HG03097 (cell line): ENCODE data around the gene COQ10A.
A peak's percentile ranks its signal among the peaks of the same experiment; 100 is the strongest.
"Not testable (repeated sequence)": the region's sequence is repeated elsewhere in the genome, so short reads cannot be mapped to it uniquely, and the experiment has no call there.

Experiments used
- ATAC-seq: cut with Tn5 transposase; IDR thresholded peaks from one replicate; pipeline ENCODE4 v1.9.1; 2021; ENCODE audit not compliant: unreplicated experiment, low FRiP score

Gene COQ10A

GRCh38 chr12:56242986-56243385 is 23.8 kb upstream of the COQ10A start:
- no peak for ATAC-seq

GRCh38 chr12:56243731-56244181 is 23.0 kb upstream of the COQ10A start:
- no peak for ATAC-seq

GRCh38 chr12:56244494-56244893 is 22.2 kb upstream of the COQ10A start:
- ATAC-seq = no peak

- ATAC-seq = no peak
Observed at GRCh38 chr12:56247923-56248322, 18.8 kb upstream of the COQ10A start.

- ATAC-seq = no peak
Observed at GRCh38 chr12:56248711-56249110, 18.0 kb upstream of the COQ10A start.

GRCh38 chr12:56252649-56253048 is 14.1 kb upstream of the COQ10A start:
- ATAC-seq = no peak

GRCh38 chr12:56253091-56253490 is 13.7 kb upstream of the COQ10A start:
- no peak for ATAC-seq

- ATAC-seq = no peak
Observed at GRCh38 chr12:56255671-56256070, 11.1 kb upstream of the COQ10A start.

- no peak for ATAC-seq
Observed at GRCh38 chr12:56256326-56256960, 10.3 kb upstream of the COQ10A start.

- ATAC-seq = no peak
Observed at GRCh38 chr12:56257071-56257470, 9.7 kb upstream of the COQ10A start.

- ATAC-seq = no peak
Observed at GRCh38 chr12:56257491-56258067, 9.2 kb upstream of the COQ10A start.

GRCh38 chr12:56258068-56258819 is 8.5 kb upstream of the COQ10A start, which contains the start of gene ANKRD52:
ANKRD52 (minus strand) TSS chr12:56258384; CDS start chr12:56258269, 115 bp downstream.
- peak; percentile 83 for ATAC-seq

- ATAC-seq = no peak
Observed at GRCh38 chr12:56258820-56259183, 7.9 kb upstream of the COQ10A start.

GRCh38 chr12:56260380-56260779 is 6.4 kb upstream of the COQ10A start:
- ATAC-seq = no peak

- no peak for ATAC-seq
Observed at GRCh38 chr12:56260921-56261320, 5.8 kb upstream of the COQ10A start.

- ATAC-seq = no peak
Observed at GRCh38 chr12:56261503-56262232, 5.1 kb upstream of the COQ10A start.

- ATAC-seq = not testable (repeated sequence)
Observed at GRCh38 chr12:56262955-56263354, 3.8 kb upstream of the COQ10A start.

- not testable (repeated sequence) for ATAC-seq
Observed at GRCh38 chr12:56266068-56266692, 562 bp upstream of the COQ10A start.

- ATAC-seq = peak; percentile 9
Observed at GRCh38 chr12:56267443-56268071, 815 bp downstream of the COQ10A start.

- ATAC-seq = no peak
Observed at GRCh38 chr12:56271031-56271430, 4.3 kb downstream of the COQ10A start.
